ENCODE data around the gene PRRG4. TPM values are rescaled to one million over a fixed set of nuclear protein-coding genes. Genes with fewer than 3 reads are reported as not detected.
A peak's percentile ranks its signal among the peaks of the same experiment; 100 is the strongest.

PRRG4 gene
- total and polyA plus RNA-seq, 10 donors, result 0.65 to 6.7 (median 3.7) TPM

DNA sequence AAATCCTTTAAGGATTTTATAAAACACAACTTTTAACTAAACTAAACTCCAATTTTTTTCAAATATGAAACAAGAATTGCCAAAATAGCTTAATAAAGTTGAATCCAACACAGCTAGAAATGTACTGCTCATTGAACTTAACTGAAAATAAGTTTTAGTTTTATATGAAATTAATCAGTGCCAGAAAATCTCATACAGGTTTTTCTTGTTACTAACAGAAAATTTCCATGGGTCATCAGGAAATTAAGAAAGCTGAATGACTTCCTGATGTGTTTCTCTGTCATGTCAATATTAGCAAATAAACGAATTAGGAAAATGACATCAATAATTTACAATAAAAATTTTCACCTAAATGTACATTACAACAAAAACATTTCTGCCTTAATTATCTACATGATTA, 38.8 kb upstream of the PRRG4 start:
- Histone ChIP-seq H3K9me3 (no peaks in the 10 kb centered on the region), H3K27me3 (replicated peaks in 1 of 7) (no peaks in the 10 kb centered on the region), H3K27ac (no peak overlapping the region), H3K36me3 (no peaks in the 10 kb centered on the region), H3K4me3 (no peak overlapping the region), H3K4me1 (peaks cover 0 to 11% (median 7%) of the 10 kb centered on the region in 6 donors)
- no peak for TF ChIP-seq POLR2A (IDR thresholded peaks at IDR 0.05)
- TF ChIP-seq, protein P1, sequence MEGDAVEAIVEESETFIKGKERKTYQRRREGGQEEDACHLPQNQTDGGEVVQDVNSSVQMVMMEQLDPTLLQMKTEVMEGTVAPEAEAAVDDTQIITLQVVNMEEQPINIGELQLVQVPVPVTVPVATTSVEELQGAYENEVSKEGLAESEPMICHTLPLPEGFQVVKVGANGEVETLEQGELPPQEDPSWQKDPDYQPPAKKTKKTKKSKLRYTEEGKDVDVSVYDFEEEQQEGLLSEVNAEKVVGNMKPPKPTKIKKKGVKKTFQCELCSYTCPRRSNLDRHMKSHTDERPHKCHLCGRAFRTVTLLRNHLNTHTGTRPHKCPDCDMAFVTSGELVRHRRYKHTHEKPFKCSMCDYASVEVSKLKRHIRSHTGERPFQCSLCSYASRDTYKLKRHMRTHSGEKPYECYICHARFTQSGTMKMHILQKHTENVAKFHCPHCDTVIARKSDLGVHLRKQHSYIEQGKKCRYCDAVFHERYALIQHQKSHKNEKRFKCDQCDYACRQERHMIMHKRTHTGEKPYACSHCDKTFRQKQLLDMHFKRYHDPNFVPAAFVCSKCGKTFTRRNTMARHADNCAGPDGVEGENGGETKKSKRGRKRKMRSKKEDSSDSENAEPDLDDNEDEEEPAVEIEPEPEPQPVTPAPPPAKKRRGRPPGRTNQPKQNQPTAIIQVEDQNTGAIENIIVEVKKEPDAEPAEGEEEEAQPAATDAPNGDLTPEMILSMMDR (IDR thresholded peaks at IDR 0.05 in 8 of 11, conservative IDR thresholded peaks at IDR 0.05 in 3 of 11), result no peak
- TF ChIP-seq POLR2AphosphoS5 (IDR thresholded peaks at IDR 0.05), result no peak
- DNase-seq, result no peak
- intact Hi-C loops (cut with DNase I; ENCODE audit: low total_unique reads), result loop anchor here (5.0 kb wide), 1 partner anchor 469 kb away; no protein-coding TSS in a partner anchor
- WGBS, 5 donors, result 33 to 75% (median 36%) methylated on average over 1 of the region's 1 CpG

DNA sequence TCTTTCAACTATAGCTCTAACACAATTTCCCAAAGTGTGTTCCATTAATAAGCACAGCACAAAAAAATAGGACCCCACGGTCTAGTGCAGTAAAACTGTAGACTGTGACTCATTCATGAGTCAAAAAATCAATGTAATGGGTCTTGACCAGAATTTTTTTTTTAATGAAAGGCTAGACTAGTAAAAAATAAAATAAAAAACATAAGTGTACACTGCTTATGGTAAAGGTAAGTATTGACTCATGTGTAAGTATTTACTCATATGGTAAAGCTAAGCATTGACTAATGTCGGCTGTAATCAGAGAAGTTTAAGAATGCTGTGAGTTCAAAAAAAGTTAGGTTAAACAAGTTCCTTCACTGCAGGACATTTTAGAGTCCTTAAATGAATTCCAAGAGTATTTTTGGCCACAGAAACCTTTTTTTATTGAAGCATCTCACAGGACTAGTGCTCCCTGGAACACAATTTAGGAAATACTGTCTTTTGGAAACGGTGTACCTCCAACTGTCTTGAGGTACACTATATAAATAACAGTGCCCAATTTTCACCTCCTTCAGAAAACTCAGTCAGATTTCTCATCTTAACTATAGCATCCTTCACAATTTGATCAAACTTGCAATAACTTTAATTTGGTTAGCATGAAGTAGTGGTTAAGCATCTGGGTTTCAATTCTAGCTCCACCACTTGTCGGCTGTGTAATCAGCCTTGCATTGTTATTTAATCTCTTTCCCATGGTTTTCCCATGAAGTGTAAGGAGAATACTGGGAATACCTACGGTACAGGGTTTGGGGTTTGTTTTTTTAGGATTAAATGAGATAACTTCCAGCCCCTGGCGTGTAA, 37.4 kb upstream of the PRRG4 start:
- no peaks in the 10 kb centered on the region for H3K36me3 ChIP-seq
- WGBS, 5 donors, result 39 to 51% (median 45%) methylated on average over 6 of the region's 6 CpGs
- peaks cover 0 to 11% (median 7%) of the 10 kb centered on the region in 6 donors for H3K4me1 ChIP-seq
- intact Hi-C loops (cut with DNase I; ENCODE audit: low total_unique reads), result loop anchor here (5.0 kb wide), 1 partner anchor 470 kb away; no protein-coding TSS in a partner anchor
- H3K4me3 ChIP-seq, result peak overlapping the region in 4 of 8 donors; percentile 2 to 43 (median 10)
- DNase-seq, result no peak
- no peaks in the 10 kb centered on the region for H3K9me3 ChIP-seq
- H3K27me3 ChIP-seq (replicated peaks in 1 of 7), result no peaks in the 10 kb centered on the region
- H3K27ac ChIP-seq, result no peak overlapping the region
- TF ChIP-seq POLR2AphosphoS5 (IDR thresholded peaks at IDR 0.05), result no peak
- TF ChIP-seq, protein P1 (IDR thresholded peaks at IDR 0.05 in 8 of 11, conservative IDR thresholded peaks at IDR 0.05 in 3 of 11), result no peak
- no peak for TF ChIP-seq POLR2A (IDR thresholded peaks at IDR 0.05)

DNA sequence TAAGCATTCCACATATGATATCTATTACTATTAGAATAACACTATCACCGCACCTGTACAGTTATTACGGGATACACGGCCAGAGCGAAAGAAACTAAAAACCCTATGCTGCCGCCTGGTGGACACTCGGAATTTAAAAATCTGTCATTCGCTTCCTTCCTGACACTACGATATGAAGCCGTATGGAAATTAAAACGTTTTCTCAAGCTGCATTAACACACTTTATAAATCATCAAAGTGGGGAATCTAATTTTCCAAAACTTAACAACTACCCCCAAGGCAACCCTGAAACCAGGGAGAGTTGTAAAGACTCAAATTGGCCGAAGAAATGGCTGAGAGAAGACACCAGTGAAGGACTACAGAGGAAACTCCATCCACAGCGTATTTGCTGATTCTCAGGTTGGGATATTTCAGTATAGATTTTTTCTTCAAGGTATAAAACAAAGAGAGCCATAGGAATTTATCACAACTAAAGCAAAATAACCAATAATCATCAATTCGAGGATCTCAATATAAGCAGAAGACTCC, 36.7 kb upstream of the PRRG4 start:
- H3K4me1 ChIP-seq, result peaks cover 0 to 11% (median 7%) of the 10 kb centered on the region in 6 donors
- H3K27me3 ChIP-seq (replicated peaks in 1 of 7), result no peaks in the 10 kb centered on the region
- 16 to 18% (median 17%) methylated on average over 13 of the region's 13 CpGs for WGBS, 5 donors
- H3K9me3 ChIP-seq, result no peaks in the 10 kb centered on the region
- H3K27ac ChIP-seq, result no peak overlapping the region
- TF ChIP-seq, protein P1 (IDR thresholded peaks at IDR 0.05 in 8 of 11, conservative IDR thresholded peaks at IDR 0.05 in 3 of 11), result peak; percentile 29 to 77 (median 55)
- TF ChIP-seq POLR2A (IDR thresholded peaks at IDR 0.05), result no peak
- H3K36me3 ChIP-seq, result no peaks in the 10 kb centered on the region
- no peak for DNase-seq
- H3K4me3 ChIP-seq, result peak overlapping the region in 4 of 8 donors; percentile 2 to 43 (median 10)
- intact Hi-C loops (cut with DNase I; ENCODE audit: low total_unique reads), result loop anchor here (5.0 kb wide), 1 partner anchor 471 kb away; no protein-coding TSS in a partner anchor

DNA sequence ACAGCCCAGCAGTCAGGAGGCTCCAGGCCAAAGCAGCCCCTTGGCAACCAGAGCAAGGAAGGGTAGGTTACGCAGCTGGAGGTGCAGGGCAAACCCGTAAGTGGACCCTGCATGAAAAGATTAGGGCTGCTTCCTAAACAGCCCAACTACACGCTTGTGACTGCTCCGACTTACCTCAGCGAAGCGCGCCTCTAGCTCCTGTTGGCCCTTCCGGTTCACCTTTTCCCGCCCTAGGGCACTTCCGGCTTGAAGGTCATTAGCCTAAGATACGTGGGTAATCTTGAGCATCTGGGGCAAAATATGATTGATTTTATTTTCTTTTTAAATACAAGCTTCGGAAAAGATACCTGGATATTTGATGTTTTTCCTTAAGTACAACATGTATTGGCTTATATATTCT, 35.3 kb upstream of the PRRG4 start, which contains the start of gene CCDC73:
Gene CCDC73, minus strand, starts transcription at position 224 of the 400 bp plus-strand sequence. CDS start 34,419 bp downstream, outside the sequence.
- intact Hi-C loops (cut with DNase I; ENCODE audit: low total_unique reads), result loop anchor here (5.0 kb wide), 1 partner anchor 472 kb away; no protein-coding TSS in a partner anchor
- H3K4me3 ChIP-seq, result no peak within 1 kb of the TSS
- H3K36me3 ChIP-seq, result no peaks in the 10 kb centered on the region
- DNase-seq, result no peak
- TF ChIP-seq POLR2AphosphoS5 (IDR thresholded peaks at IDR 0.05) (no peak), POLR2A (IDR thresholded peaks at IDR 0.05) (no peak)
- TF ChIP-seq, protein P1 (IDR thresholded peaks at IDR 0.05 in 8 of 11, conservative IDR thresholded peaks at IDR 0.05 in 3 of 11), result no peak
- peaks cover 0 to 11% (median 7%) of the 10 kb centered on the region in 6 donors for H3K4me1 ChIP-seq
- no peaks in the 10 kb centered on the region for H3K9me3 ChIP-seq
- no peaks in the 10 kb centered on the region for H3K27me3 ChIP-seq (replicated peaks in 1 of 7)
- H3K27ac ChIP-seq, result no peak within 1 kb of the TSS
- 90 to 97% (median 93%) methylated on average over 12 of the region's 12 CpGs for WGBS, 5 donors

Measured in spleen (tissue), 11 donors.